WERI-Rb-1 (cell line): Measurements from ENCODE around the gene ZNHIT2.
A peak's percentile ranks its signal among the peaks of the same experiment; 100 is the strongest.

Source experiments
- DNase-seq: peaks from one replicate; pipeline ENCODE4 v3.0.0-alpha.2; 2020
- H3K27ac ChIP-seq: fragments of 250-450 bp; sonication (Bioruptor Pico); 2 replicates; pipeline ENCODE4 v1.5.1; 2020; ENCODE audit warnings: mild to moderate bottlenecking, moderate library complexity
- H3K27me3 ChIP-seq: fragments of 250-450 bp; sonication (Bioruptor Pico); 2 replicates; pipeline ENCODE4 v1.5.1; 2021; ENCODE audit warnings: mild to moderate bottlenecking, low read depth, moderate library complexity; ENCODE audit not compliant: insufficient read depth, severe bottlenecking
- H3K36me3 ChIP-seq: fragments of 250-450 bp; sonication (Bioruptor Pico); 2 replicates; pipeline ENCODE4 v1.5.1; 2020; ENCODE audit warnings: mild to moderate bottlenecking, moderate library complexity
- H3K4me3 ChIP-seq: 2 replicates; pipeline ENCODE4 v1.5.1; 2011; ENCODE audit warnings: low read depth, mild to moderate bottlenecking, control low read depth, low read length
- H3K9me3 ChIP-seq: fragments of 250-450 bp; sonication (Bioruptor Pico); 2 replicates; pipeline ENCODE4 v1.5.1; 2021; ENCODE audit warnings: mild to moderate bottlenecking, moderate library complexity; ENCODE audit not compliant: severe bottlenecking
- CTCF ChIP-seq: IDR thresholded peaks from 2 replicates; pipeline ENCODE4 v1.5.1; 2011; ENCODE audit warnings: low read depth, mild to moderate bottlenecking, control low read depth, inconsistent platforms, low read length

Gene ZNHIT2

DNA sequence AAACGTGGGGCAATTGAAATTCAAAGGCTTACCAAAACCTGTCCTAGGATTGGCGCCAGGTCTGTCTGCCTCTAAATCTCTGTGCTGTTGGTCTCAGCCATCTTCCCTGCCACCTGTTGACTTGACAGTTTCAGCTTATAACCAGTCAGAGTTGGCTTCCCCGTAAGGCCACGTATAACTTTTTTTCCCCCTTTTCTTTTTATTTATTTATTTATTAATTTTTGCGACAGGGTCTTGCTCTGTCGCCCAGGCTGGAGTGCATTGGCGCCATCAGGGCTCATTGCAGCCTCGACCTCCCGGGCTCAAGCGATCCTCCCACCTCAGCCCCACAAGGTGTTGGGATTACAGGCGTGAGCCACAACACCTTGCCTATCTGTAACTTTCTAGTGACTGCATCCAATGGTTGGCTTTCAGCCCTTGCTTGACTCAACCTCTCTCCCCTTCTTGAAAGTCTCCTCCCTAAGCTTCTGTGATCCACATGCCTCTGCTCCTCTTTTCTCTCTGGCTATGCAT lies 18.2 kb upstream of the ZNHIT2 start:
- peaks cover 24% of the 10 kb centered on the region for H3K36me3 ChIP-seq
- H3K27me3 ChIP-seq: no peaks in the 10 kb centered on the region
- no peaks in the 10 kb centered on the region for H3K9me3 ChIP-seq
- H3K27ac ChIP-seq: peak overlapping the region; percentile 100
- no peak for TF ChIP-seq CTCF
- H3K4me3 ChIP-seq: peak overlapping the region; percentile 65
- DNase-seq: peak; percentile 56

DNA sequence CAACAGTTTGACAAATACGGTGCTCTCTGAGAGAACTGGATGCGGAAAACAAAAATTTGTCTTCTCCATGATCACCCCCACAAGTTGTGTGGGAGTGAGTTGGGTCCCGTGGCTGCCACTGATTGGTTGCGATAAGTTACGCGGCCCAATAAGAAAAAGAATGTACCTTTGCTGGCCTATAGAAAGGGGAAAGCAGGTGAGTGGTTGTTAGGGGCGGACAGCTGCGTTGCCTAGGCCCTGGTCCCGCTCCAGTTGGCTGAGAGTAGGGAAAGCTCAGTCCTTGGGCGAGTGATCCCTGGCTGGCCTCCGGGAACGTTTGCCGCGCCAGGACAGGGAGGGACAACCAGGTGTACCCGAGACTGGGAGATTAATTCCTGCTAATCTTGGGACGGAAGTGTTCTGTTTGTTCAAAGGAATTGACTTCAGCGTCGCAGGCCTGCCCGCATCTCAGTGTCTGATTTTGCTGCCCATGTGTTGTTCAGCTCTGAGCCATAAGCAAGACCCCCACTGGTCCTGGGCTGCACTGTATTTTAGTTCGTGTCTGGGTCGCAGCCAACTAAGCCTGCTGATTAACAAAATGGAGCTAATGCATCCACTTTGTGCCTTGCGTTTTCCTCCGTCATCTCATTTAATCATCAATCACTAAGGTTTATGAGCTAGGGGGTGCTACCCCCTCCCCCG lies 17.6 kb upstream of the ZNHIT2 start:
- Histone ChIP-seq H3K27me3 (no peaks in the 10 kb centered on the region), H3K4me3 (peak overlapping the region; percentile 65), H3K9me3 (no peaks in the 10 kb centered on the region), H3K36me3 (peaks cover 28% of the 10 kb centered on the region), H3K27ac (peak overlapping the region; percentile 100)
- no peak for TF ChIP-seq CTCF
- peak; percentile 96 for DNase-seq

- Histone ChIP-seq H3K4me3 (peak within 1 kb of the TSS; percentile 65), H3K27me3 (no peaks in the 10 kb centered on the region), H3K9me3 (no peaks in the 10 kb centered on the region), H3K36me3 (peaks cover 35% of the 10 kb centered on the region), H3K27ac (peak within 1 kb of the TSS; percentile 100)
- DNase-seq: peak; percentile 90
- no peak for TF ChIP-seq CTCF
These were observed 16.9 kb upstream of the ZNHIT2 start, which contains the start of gene SYVN1 for GRCh38 chr11:65134240-65134951. Gene SYVN1 (minus strand): TSS chr11:65134519. CDS start chr11:65133601, 918 bp downstream.

DNA sequence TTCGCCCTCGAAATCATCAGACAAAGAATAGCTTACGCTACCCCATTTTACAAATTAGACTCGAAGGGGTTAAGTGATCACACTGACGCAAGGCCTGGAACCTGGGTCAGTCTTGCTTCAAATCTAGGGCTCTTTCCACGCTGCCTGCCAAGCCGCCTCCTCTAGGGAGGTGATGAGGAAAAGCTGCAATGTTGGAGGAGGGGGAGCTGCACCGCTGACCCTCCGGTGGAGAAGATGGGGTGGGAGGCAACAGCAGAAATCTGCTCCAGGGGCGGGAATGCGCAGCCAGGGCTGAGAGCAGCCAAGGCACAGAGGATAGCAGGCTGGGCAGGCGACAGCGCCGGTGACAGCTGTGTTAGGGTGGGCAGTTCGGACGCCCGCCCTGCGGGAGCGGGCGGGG lies 16.2 kb upstream of the ZNHIT2 start:
- H3K27me3 ChIP-seq: no peaks in the 10 kb centered on the region
- no peaks in the 10 kb centered on the region for H3K9me3 ChIP-seq
- peak overlapping the region; percentile 100 for H3K27ac ChIP-seq
- TF ChIP-seq CTCF: no peak
- peak overlapping the region; percentile 65 for H3K4me3 ChIP-seq
- peaks cover 42% of the 10 kb centered on the region for H3K36me3 ChIP-seq
- no peak for DNase-seq

DNA sequence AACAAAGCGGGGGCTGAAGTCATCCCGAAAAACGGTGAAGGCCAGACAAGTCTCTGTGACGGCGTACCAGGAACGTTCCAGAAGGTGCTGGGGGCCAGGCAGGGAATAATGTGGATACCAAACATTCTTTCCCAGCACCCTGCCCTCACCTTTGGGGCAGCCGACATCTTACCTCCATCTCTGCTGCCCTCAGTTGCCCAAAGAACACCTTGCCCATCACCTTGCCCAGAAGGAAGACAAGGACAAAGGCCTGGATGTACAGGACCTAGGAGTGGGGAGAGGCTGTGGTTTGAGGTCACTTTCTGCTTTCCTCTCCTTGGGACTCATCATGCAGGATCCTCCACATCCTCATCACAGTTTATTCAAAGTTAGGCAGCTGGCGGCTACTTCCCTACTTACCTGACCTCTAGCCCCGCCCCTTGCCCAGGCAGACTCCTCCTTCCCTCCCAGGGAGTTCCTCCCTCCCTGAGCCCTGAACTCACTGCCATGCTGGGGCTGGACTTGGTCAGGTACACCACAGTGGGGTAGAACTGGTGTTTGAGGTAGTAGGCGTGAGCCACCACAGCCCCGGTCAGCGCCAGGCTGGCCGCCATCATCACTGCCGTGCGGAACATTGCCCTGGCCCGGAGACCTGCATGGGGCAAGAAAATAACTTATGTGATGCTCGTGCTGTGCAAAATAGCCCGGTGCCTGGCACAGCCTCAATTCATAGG lies 15.6 kb upstream of the ZNHIT2 start:
- no peak overlapping the region; the same call in 1 of the 2 replicates for H3K27ac ChIP-seq
- peak overlapping the region; percentile 65 for H3K4me3 ChIP-seq
- peaks cover 47% of the 10 kb centered on the region for H3K36me3 ChIP-seq
- no peak for TF ChIP-seq CTCF
- no peaks in the 10 kb centered on the region for H3K27me3 ChIP-seq
- H3K9me3 ChIP-seq: no peaks in the 10 kb centered on the region
- DNase-seq: peak; percentile 62
